Measurements from ENCODE around the gene HAPSTR1.

DNA sequence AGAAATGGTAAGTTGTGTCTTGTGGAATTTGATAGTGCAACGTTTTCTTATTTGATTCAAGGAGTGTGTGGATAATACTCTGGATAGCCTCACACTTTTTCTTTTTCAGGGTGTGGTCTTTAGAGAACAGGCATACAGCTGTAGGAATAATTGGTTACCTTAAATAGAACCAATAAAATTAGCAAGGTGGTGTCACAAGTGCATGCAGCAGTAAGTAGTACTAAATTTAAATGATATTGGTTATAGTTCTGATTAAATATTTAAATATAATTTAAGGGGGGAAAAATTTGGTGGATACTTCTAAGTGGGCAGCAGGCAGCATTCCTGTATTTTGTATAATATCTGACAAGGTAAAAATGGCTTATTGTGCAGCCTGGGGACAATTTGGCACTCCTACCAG is 3.7 kb downstream of the HAPSTR1 start:
- TF ChIP-seq, protein P1, sequence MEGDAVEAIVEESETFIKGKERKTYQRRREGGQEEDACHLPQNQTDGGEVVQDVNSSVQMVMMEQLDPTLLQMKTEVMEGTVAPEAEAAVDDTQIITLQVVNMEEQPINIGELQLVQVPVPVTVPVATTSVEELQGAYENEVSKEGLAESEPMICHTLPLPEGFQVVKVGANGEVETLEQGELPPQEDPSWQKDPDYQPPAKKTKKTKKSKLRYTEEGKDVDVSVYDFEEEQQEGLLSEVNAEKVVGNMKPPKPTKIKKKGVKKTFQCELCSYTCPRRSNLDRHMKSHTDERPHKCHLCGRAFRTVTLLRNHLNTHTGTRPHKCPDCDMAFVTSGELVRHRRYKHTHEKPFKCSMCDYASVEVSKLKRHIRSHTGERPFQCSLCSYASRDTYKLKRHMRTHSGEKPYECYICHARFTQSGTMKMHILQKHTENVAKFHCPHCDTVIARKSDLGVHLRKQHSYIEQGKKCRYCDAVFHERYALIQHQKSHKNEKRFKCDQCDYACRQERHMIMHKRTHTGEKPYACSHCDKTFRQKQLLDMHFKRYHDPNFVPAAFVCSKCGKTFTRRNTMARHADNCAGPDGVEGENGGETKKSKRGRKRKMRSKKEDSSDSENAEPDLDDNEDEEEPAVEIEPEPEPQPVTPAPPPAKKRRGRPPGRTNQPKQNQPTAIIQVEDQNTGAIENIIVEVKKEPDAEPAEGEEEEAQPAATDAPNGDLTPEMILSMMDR (conservative IDR thresholded peaks at IDR 0.05; ENCODE audit: low read length) = no peak
- no peak for TF ChIP-seq EZH2phosphoT487 (IDR thresholded peaks at IDR 0.05; ENCODE audit: borderline replicate concordance)

Data from Loucy (cell line).